Right lobe of liver (tissue), 4 donors: ENCODE measurements around the gene USP48.

Experiments used
- CTCF ChIP-seq, 4 donors: fragments of 200-600 bp in 3 of 4; fragments of 450-650 bp in 1 of 4; IDR thresholded peaks; one replicate each; pipeline versions ENCODE4 v1.5.1 to v1.8.0; 2016 to 2022; ENCODE audit warnings: antibody characterized with exemption in 4 of 4, mild to moderate bottlenecking in 2 of 4
- POLR2A ChIP-seq: fragments of 450-650 bp; IDR thresholded peaks from one replicate; pipeline ENCODE4 v1.6.1; 2017; ENCODE audit warnings: antibody characterized with exemption, mild to moderate bottlenecking
- donor health status: DM: no; HTN: no; CAD: no.
- donor health status: DM: no; HTN: no; CAD: no.
- donor health status: DM: no; HTN: yes; CAD: no.

- TF ChIP-seq CTCF (IDR thresholded peaks at IDR 0.05) (no peak), POLR2A (no peak)
Observed at GRCh38 chr1:21707086-21707840, 75.7 kb downstream of the USP48 start.
